ENCODE data around the gene SPAG5.

Gene SPAG5

DNA sequence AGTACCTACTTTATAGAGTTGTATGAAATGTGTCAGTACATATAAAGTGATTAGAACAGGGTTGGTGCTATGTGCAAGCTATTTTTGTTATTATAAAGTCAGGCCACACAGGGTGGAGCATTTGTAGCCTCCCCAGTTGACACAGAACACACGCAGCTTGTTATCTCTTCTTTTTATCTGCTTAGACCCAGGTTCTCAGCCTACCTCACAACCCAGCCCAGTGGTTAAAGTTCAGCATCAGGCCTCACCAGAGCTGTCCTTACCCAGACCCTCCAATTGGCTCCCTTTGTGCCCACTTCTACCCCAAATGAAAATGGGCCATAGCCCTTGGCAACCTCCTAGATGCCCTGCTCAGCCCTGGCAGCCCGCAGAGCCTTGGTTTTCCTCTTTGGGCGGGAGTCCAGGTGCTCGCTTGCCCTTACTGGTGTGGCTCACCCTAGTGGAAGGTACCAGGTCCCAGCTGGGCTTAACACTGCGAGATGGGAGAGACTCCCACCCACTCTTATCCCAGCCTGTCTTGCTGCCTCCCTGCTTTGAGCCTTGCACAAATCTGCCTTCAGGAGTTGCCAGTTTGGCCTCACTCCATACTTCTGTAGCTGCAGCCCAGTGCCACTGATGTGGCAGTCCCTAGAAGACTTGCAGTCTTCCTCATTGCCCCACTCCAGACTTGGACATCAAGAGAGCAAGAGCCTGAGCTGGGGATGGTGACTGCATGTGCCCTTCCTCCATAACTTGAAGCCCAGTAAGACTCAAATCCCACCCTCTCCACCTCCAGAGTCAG, 26.4 kb downstream of the SPAG5 start:
- H3K27ac ChIP-seq: peak overlapping the region; percentile 87
- TF ChIP-seq, protein P1, sequence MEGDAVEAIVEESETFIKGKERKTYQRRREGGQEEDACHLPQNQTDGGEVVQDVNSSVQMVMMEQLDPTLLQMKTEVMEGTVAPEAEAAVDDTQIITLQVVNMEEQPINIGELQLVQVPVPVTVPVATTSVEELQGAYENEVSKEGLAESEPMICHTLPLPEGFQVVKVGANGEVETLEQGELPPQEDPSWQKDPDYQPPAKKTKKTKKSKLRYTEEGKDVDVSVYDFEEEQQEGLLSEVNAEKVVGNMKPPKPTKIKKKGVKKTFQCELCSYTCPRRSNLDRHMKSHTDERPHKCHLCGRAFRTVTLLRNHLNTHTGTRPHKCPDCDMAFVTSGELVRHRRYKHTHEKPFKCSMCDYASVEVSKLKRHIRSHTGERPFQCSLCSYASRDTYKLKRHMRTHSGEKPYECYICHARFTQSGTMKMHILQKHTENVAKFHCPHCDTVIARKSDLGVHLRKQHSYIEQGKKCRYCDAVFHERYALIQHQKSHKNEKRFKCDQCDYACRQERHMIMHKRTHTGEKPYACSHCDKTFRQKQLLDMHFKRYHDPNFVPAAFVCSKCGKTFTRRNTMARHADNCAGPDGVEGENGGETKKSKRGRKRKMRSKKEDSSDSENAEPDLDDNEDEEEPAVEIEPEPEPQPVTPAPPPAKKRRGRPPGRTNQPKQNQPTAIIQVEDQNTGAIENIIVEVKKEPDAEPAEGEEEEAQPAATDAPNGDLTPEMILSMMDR (IDR thresholded peaks at IDR 0.05): 0 out of 2 replicates have a peak, but pooled peaks have one; percentile 4
- TF ChIP-seq ZFX (IDR thresholded peaks at IDR 0.05; ENCODE audit: borderline replicate concordance): no peak

DNA sequence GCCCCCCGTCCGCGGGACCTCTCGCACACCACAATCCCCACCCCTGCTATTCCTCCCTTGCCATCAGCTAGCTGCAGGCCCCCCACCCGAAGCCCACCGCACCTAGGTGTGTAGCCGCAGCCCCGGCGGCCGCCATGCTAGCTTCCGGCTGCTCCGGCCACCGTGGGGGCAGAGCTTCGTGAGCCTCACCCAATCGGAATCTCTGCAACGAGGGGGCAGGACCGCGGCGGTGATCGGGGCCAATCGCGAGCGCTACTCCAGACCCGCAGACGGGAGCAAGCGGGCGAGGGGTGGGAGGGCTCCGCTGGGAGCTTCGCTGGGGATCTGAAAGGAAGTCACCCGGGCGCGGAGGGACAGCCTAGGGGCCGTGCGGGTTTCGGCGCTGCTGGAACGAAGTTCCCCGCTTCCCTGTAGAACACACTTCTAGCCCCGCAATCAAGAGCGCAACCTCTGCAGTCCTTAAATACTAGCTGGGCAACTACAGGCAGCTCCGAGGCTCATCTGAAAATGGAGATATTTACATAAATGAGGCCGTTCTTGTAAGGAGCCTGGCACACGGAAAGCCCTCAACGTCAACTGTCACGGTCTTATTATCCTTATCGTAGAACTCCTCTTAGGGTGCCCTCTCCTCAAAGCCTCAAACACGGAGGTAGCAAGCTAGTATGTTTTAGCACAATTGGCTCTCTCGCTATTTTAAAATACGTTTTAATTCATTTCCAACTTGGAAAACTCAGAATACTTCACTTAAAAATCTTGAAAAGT, 27.3 kb downstream of the SPAG5 start, which contains the start of gene PIGS:
PIGS (minus strand) TSS at position 164 of the 762 bp plus-strand sequence; CDS start at position 136, 28 bp downstream.
- peak within 1 kb of the TSS; percentile 87 for H3K27ac ChIP-seq

DNA sequence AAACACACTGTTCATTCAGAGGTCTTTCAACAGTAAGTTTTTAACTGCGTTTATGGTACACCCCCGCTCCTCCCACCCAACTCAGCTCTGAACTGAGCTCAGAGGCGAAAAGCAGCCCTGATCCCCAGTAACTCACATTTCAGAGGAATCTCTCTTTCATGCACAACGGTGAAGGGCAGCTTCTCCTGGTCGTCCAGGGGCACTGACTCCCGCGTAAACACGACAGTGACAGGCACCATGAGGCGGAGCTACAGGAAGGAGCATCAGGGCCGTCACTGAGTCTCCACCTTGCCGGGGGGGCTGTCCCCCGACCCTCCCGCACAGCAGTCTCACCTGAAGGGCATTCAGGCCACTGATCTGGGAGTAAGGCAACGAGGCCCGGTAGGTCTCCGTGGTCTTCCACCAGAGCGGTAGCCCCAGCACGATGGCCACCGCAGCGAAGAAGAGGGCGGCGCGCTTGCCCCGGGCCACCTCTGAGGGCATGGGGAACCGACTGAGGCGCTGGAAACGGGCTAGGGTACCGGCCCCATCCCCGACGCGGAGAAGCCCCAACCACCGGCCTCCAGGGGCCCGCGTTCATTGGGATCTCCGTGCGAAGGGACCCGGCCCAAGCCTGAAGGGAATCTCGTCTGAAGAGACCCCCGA, 28.0 kb downstream of the SPAG5 start:
- TF ChIP-seq ZFX (IDR thresholded peaks at IDR 0.05; ENCODE audit: borderline replicate concordance): no peak
- TF ChIP-seq, protein P1 (IDR thresholded peaks at IDR 0.05): no peak
- peak overlapping the region; percentile 87 for H3K27ac ChIP-seq

More for the DNA sequence above, 27.3 kb downstream of the SPAG5 start, which contains the start of gene PIGS:
- no peak for TF ChIP-seq ZFX (IDR thresholded peaks at IDR 0.05; ENCODE audit: borderline replicate concordance)
- TF ChIP-seq, protein P1 (IDR thresholded peaks at IDR 0.05): no peak

DNA sequence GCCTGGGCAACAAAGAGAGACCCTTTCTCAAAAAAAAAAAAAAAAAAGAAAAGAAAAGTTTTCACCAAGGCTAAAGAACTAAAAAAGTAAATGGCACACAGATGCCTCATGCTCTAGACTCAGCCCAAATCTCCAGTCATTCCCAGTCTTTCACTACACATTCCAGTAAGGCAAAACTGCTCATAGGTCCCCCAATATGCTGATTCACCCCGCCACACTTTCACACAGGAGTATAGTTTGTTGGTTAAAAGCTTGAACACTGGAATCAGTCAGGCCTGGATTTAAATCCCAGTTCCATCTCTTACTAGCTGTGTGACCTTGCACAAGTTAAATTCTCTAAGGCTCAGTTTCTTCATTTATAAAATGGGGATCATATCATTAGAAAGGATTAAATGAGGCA, 29.4 kb downstream of the SPAG5 start:
- H3K27ac ChIP-seq: peak overlapping the region; percentile 87; the same call in 1 of the 2 replicates
- TF ChIP-seq ZFX (IDR thresholded peaks at IDR 0.05; ENCODE audit: borderline replicate concordance): no peak
- TF ChIP-seq, protein P1 (IDR thresholded peaks at IDR 0.05): no peak

DNA sequence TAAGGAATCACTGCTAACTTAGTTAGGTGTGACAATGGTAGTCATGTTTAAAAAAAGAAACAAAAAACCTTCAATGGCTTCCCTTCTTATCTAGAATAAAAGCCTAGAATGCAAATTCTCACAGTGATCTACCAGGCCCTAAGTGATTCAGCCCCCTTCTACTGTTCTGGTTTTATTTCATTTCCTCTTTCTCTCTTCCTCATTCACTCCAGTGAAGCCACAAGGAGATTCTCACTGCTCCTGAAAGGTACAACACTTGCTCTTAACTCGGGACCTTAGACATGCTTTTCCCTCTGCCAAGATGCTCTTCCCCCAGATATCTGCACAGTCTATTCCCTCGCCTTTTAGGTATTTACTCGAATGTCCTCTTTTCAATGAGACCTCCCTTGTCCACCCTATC, 31.2 kb downstream of the SPAG5 start:
- no peak overlapping the region for H3K27ac ChIP-seq
- TF ChIP-seq, protein P1 (IDR thresholded peaks at IDR 0.05): no peak
- no peak for TF ChIP-seq ZFX (IDR thresholded peaks at IDR 0.05; ENCODE audit: borderline replicate concordance)

DNA sequence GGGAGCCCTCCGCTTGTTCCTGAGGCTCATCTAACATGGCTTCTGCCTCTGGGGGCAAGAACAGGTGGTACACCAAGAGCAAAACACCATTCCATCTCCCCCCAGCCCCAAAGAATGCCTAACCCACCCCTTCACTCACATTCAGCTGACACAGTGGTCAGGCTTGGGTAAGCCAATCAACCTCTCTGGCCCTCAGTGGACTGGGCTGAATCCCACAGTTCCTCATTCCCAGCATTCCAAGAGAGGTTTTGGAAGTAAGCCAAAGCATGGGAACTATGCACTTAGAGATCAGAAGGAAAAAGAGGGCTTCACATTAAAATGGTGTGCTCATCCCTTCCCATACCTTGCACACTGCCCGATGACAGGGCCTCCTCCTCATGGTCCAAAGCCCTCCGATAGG, 35.4 kb downstream of the SPAG5 start:
- H3K27ac ChIP-seq: no peak overlapping the region
- no peak for TF ChIP-seq ZFX (IDR thresholded peaks at IDR 0.05; ENCODE audit: borderline replicate concordance)
- TF ChIP-seq, protein P1 (IDR thresholded peaks at IDR 0.05): no peak
